ENCODE results near the gene FOXO1.

DNA sequence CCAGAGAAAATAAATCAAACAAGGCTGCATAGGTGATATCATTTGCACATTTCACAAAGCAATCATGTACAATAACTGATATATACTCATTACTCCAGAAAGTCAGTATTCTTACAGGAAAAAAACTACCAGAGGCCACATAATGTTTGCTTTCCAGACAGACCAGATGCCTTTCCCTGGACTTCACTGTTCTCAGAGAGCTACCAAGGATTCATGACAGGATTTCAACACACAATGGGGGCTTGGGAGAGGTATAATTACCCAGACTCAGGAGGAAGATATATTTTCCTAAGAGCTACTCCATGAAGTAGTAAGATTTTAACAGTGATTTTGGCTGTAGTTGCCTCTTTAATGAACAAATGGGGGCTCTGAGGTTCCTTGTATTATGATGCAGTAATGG, 110.0 kb downstream of the FOXO1 start:
- TF ChIP-seq, protein P1, sequence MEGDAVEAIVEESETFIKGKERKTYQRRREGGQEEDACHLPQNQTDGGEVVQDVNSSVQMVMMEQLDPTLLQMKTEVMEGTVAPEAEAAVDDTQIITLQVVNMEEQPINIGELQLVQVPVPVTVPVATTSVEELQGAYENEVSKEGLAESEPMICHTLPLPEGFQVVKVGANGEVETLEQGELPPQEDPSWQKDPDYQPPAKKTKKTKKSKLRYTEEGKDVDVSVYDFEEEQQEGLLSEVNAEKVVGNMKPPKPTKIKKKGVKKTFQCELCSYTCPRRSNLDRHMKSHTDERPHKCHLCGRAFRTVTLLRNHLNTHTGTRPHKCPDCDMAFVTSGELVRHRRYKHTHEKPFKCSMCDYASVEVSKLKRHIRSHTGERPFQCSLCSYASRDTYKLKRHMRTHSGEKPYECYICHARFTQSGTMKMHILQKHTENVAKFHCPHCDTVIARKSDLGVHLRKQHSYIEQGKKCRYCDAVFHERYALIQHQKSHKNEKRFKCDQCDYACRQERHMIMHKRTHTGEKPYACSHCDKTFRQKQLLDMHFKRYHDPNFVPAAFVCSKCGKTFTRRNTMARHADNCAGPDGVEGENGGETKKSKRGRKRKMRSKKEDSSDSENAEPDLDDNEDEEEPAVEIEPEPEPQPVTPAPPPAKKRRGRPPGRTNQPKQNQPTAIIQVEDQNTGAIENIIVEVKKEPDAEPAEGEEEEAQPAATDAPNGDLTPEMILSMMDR (IDR thresholded peaks at IDR 0.05; ENCODE audit: low read depth, low read length, poor library complexity, severe bottlenecking): no peak
- no peak for TF ChIP-seq EZH2phosphoT487 (IDR thresholded peaks at IDR 0.05; ENCODE audit: borderline replicate concordance, low read length)
